Panc1 (cell line): ENCODE measurements around the gene VWA2. TPM values are rescaled to one million over a fixed set of nuclear protein-coding genes. Genes with fewer than 3 reads are reported as not detected.
A peak's percentile ranks its signal among the peaks of the same experiment; 100 is the strongest.

Experiments used
- ATAC-seq: fragments of 200-7000 bp; cut with Tn5 transposase; 2 replicates; pipeline ENCODE4 v1.9.1; 2020; ENCODE audit warnings: mild to moderate bottlenecking, moderate library complexity
- BruUV-seq: library from RNA; stranded (reverse); fragments of 400-500 nt; replicated peaks from 2 replicates; lab custom pipeline; 2021; lab: Mats Ljungman, UMichigan
- CTCF ChIA-PET: fragments of 300-600 bp; sonication (Branson Sonifier 250); formaldehyde crosslinking; loops from one replicate; lab custom pipeline; 2022; ENCODE audit warnings: antibody characterized with exemption; lab: Charles Lee
- POLR2A ChIA-PET: fragments of 300-600 bp; sonication (Branson Sonifier 250); formaldehyde crosslinking; loops from one replicate; lab custom pipeline; 2022; ENCODE audit warnings: antibody characterized with exemption; lab: Charles Lee
- DNase-seq: peaks from one replicate; pipeline ENCODE4 v3.0.0-alpha.2; 2010; ENCODE audit warnings: low read depth, low spot score
- H3K27ac ChIP-seq: 2 replicates; pipeline ENCODE4 v1.5.1; 2011; ENCODE audit warnings: mild to moderate bottlenecking, low read length, inconsistent platforms
- H3K27me3 ChIP-seq: fragments of 200-500 bp; sonication (Bioruptor generic); 2 replicates; pipeline ENCODE4 v1.6.0; 2014; ENCODE audit warnings: low read length, inconsistent platforms; ENCODE audit not compliant: control insufficient read depth, insufficient read depth
- H3K36me3 ChIP-seq: fragments of 200-500 bp; sonication (Bioruptor generic); 2 replicates; pipeline ENCODE4 v1.5.1; 2014; ENCODE audit warnings: inconsistent platforms, mild to moderate bottlenecking, low read length, moderate library complexity; ENCODE audit not compliant: control insufficient read depth, insufficient read depth
- H3K4me1 ChIP-seq: 2 replicates; pipeline ENCODE4 v1.5.1; 2011; ENCODE audit warnings: inconsistent platforms, mild to moderate bottlenecking, low read length, moderate library complexity; ENCODE audit not compliant: control insufficient read depth, insufficient read depth
- H3K4me3 ChIP-seq, 2 experiments: 2 replicates each; pipeline ENCODE4 v1.5.1; 2011 to 2012; ENCODE audit warnings: low read depth in 2 of 2, low read length in 2 of 2, mild to moderate bottlenecking in 2 of 2, inconsistent platforms in 1 of 2, moderate library complexity in 1 of 2
- H3K9me3 ChIP-seq: fragments of 200-500 bp; sonication (Bioruptor generic); 2 replicates; pipeline ENCODE4 v1.5.1; 2014; ENCODE audit warnings: low read depth, mild to moderate bottlenecking, inconsistent platforms, low read length, moderate library complexity; ENCODE audit not compliant: control insufficient read depth, insufficient read depth
- CTCF ChIP-seq: fragments of 450-650 bp; IDR thresholded peaks from 2 replicates; pipeline ENCODE4 v1.5.1; 2017; ENCODE audit warnings: mild to moderate bottlenecking
- POLR2AphosphoS5 ChIP-seq: IDR thresholded peaks from 2 replicates; pipeline ENCODE4 v1.6.1; 2012; ENCODE audit warnings: mild to moderate bottlenecking, low read depth, low read length, moderate library complexity
- REST ChIP-seq, 2 experiments: IDR thresholded peaks; 2 replicates each; pipeline ENCODE4 v1.6.1; 2011 to 2012; ENCODE audit warnings: low read depth in 2 of 2, control low read depth in 1 of 2, low read length in 1 of 2, mild to moderate bottlenecking in 1 of 2, moderate library complexity in 1 of 2; ENCODE audit not compliant: insufficient read depth in 1 of 2
- SIN3A ChIP-seq: IDR thresholded peaks from 2 replicates; pipeline ENCODE4 v1.6.1; 2012; ENCODE audit warnings: low read depth, mild to moderate bottlenecking, low read length, moderate library complexity, borderline replicate concordance; ENCODE audit not compliant: insufficient read depth
- TCF7L2 ChIP-seq: IDR thresholded peaks from 2 replicates; pipeline ENCODE4 v1.6.1; 2011; ENCODE audit warnings: mild to moderate bottlenecking, low read depth, low read length, inconsistent platforms
- in situ Hi-C: cut with HindIII; loops from 2 replicates; pipeline ENCODE4 v1.10.0; 2016; ENCODE audit warnings: low sequenced_read_pairs, low pct_unique_long_range_greater_than_20kb
- intact Hi-C: fragments of 100-400 bp; cut with micrococcal nuclease; formaldehyde crosslinking; loops from one replicate; pipeline ENCODE4 v1.10.0; 2022; ENCODE audit not compliant: unreplicated experiment
- total RNA-seq: library from RNA; stranded (reverse); gene quantifications from one replicate; pipeline ENCODE4 v1.2.1, GENCODE V29; 2021; ENCODE audit not compliant: unreplicated experiment

VWA2 gene
- total RNA-seq, 1 experiment from 2014 or later, result 0.77 TPM

DNA sequence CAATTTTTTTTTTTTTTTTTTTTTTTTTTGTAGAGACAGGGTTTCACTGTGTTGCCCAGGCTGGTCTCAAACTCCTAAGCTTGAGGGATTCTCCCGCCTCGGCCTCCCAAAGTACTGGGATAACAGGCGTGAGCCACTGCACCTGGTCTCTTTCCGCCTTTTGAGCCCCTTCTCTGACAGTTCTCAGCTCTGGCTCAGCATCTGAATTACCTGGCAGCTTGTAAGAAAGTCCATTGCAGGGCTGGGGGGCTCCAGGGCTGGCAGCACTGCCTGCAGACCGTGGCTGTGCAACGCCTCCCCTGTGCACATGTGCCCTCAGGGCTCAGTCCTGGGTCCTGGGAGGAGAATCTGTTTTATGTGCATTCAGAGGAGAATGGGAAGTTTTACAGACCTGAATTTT, 37.6 kb downstream of the VWA2 start:
- Histone ChIP-seq H3K4me1 (peaks cover 8% of the 10 kb centered on the region), H3K4me3 (no peak overlapping the region), H3K36me3 (no peaks in the 10 kb centered on the region), H3K27me3 (no peaks in the 10 kb centered on the region), H3K27ac (no peak overlapping the region), H3K9me3 (no peaks in the 10 kb centered on the region)
- no TSS peak for BruUV-seq
- POLR2A ChIA-PET, result no interaction called here
- DNase-seq, result no peak
- CTCF ChIA-PET, result no interaction called here
- ATAC-seq, result no peak
- intact Hi-C loops (no loop called here), in situ Hi-C loops (no loop called here)
- TF ChIP-seq POLR2AphosphoS5 (no peak), CTCF (no peak), REST (IDR thresholded peaks at IDR 0.05; ENCODE audit: insufficient read depth in 1 of 2, low read depth in 2 of 2, low read length in 1 of 2) (no peak), TCF7L2 (no peak), SIN3A (no peak)

DNA sequence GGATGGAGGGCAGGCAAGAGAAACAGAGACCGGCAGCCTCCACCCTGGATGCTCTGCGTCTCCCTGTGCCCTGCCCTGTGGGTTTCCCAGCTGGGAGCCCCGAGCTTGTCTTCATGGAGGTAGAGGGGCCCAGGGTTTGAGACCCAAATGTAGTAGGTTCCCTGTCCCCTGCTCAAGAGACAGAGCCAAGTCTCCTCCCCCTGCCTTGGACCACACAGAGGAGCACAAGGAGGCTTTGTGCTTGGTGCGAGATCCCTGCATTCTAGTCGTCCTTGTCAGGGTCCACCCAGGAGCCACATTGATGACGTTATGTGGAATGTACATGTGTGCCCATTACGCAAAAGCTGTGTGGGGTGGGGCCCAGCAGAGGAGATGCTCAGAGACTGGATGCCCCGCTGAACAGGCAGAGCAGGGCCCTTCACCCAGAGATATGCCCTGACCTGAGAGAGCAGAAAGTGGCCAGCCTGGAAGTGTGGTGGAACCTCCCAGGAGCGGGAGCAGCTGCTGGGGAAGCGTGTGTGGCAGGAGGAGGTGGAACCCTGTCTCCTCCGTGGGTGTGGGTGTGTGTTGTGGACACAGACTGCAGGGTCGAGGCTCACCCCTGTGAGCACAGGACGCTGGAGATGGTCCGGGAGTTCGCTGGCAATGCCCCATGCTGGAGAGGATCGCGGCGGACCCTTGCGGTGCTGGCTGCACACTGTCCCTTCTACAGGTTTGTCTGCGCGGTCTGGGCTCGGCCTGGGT, 39.3 kb downstream of the VWA2 start:
- no peak for DNase-seq
- intact Hi-C loops, result no loop called here
- Histone ChIP-seq H3K27me3 (no peaks in the 10 kb centered on the region), H3K36me3 (no peaks in the 10 kb centered on the region), H3K4me1 (no peaks in the 10 kb centered on the region), H3K9me3 (no peaks in the 10 kb centered on the region), H3K27ac (no peak overlapping the region), H3K4me3 (no peak overlapping the region)
- CTCF ChIA-PET, result interaction anchor here (0.7 kb wide), 1 partner anchor 479 kb away, joined by 3 read pairs; no protein-coding TSS in a partner anchor
- peak; percentile 26; the same call in 1 of the 2 replicates for ATAC-seq
- POLR2A ChIA-PET, result interaction anchor here (0.6 kb wide), 1 partner anchor 852 kb away, joined by 3 read pairs; no protein-coding TSS in a partner anchor
- no peak for TF ChIP-seq REST (IDR thresholded peaks at IDR 0.05; ENCODE audit: insufficient read depth in 1 of 2, low read depth in 2 of 2, low read length in 1 of 2)
- TF ChIP-seq SIN3A, result no peak
- TF ChIP-seq POLR2AphosphoS5, result no peak
- no peak for TF ChIP-seq TCF7L2
- no peak for TF ChIP-seq CTCF
- in situ Hi-C loops, result no loop called here
- no TSS peak for BruUV-seq
